CD14-positive monocyte (primary cell): ENCODE results near the gene STARD10. TPM values are rescaled to one million over a fixed set of nuclear protein-coding genes. Genes with fewer than 3 reads are reported as not detected.

Source experiments
- DNase-seq, 3 donors: peaks; one replicate each; pipeline ENCODE4 v3.0.0-alpha.2; 2011 to 2022
- H2AFZ ChIP-seq: 2 replicates; pipeline ENCODE4 v1.6.0; 2012; ENCODE audit warnings: mild to moderate bottlenecking, low read depth, low read length, inconsistent platforms; ENCODE audit not compliant: insufficient read depth, poor library complexity, severe bottlenecking
- H3K27ac ChIP-seq, 2 donors: 1 replicate in 1 of 2; 2 replicates in 1 of 2; pipeline ENCODE4 v1.5.1; 2012 to 2013; ENCODE audit warnings: low read length in 2 of 2, control low read depth in 1 of 2, inconsistent platforms in 1 of 2, low read depth in 1 of 2, mild to moderate bottlenecking in 1 of 2
- H3K27me3 ChIP-seq, 2 donors: one replicate each; pipeline versions ENCODE4 v1.6.0 to v1.6.1; 2011 to 2013; ENCODE audit warnings: low read length in 2 of 2; ENCODE audit not compliant: control insufficient read depth in 2 of 2, insufficient read depth in 2 of 2
- H3K36me3 ChIP-seq, 2 donors: replicated peaks in 1 of 2; 1 replicate in 1 of 2; 2 replicates in 1 of 2; pipeline versions ENCODE4 v1.5.1 to v1.6.1; 2012 to 2013; ENCODE audit warnings: low read length in 2 of 2, control low read depth in 1 of 2, inconsistent platforms in 1 of 2, mild to moderate bottlenecking in 1 of 2; ENCODE audit not compliant: insufficient read depth in 2 of 2, control insufficient read depth in 1 of 2
- H3K4me1 ChIP-seq, 2 donors: 1 replicate in 1 of 2; 2 replicates in 1 of 2; pipeline versions ENCODE4 v1.5.1 to v1.6.1; 2012 to 2013; ENCODE audit warnings: low read length in 2 of 2, control low read depth in 1 of 2, inconsistent platforms in 1 of 2, mild to moderate bottlenecking in 1 of 2, moderate library complexity in 1 of 2; ENCODE audit not compliant: insufficient read depth in 2 of 2, control insufficient read depth in 1 of 2
- H3K4me2 ChIP-seq: replicated peaks from 2 replicates; pipeline ENCODE3; 2012; ENCODE audit warnings: low read length, moderate library complexity, mild to moderate bottlenecking; ENCODE audit not compliant: poor library complexity, severe bottlenecking; ENCODE audit errors: extremely low read depth
- H3K4me3 ChIP-seq, 3 experiments: fragments of 200-600 bp in 1 of 3; sonication (generic) in 1 of 3; replicated peaks in 1 of 3; 1 replicate in 2 of 3; 2 replicates in 1 of 3; pipeline ENCODE4 v1.5.1; 2011 to 2013; ENCODE audit warnings: low read length in 3 of 3, mild to moderate bottlenecking in 3 of 3, control low read depth in 2 of 3, low read depth in 2 of 3, inconsistent platforms in 1 of 3, moderate library complexity in 1 of 3
- H3K79me2 ChIP-seq: 2 replicates; pipeline ENCODE4 v1.6.0; 2012; ENCODE audit warnings: mild to moderate bottlenecking, control low read depth, inconsistent platforms, low read length, moderate library complexity; ENCODE audit not compliant: insufficient read depth
- H3K9ac ChIP-seq: 2 replicates; pipeline ENCODE4 v1.6.0; 2017; ENCODE audit warnings: low read length, mild to moderate bottlenecking; ENCODE audit not compliant: insufficient read depth, poor library complexity, severe bottlenecking
- H3K9me3 ChIP-seq, 2 donors: replicated peaks in 1 of 2; 1 replicate in 1 of 2; 2 replicates in 1 of 2; pipeline versions ENCODE4 v1.5.1 to v1.6.1; 2012 to 2013; ENCODE audit warnings: low read length in 2 of 2, control low read depth in 1 of 2; ENCODE audit not compliant: control insufficient read depth in 1 of 2, insufficient read depth in 1 of 2
- H4K20me1 ChIP-seq: 2 replicates; pipeline ENCODE4 v1.6.0; 2012; ENCODE audit warnings: mild to moderate bottlenecking, low read length, control low read depth, moderate library complexity; ENCODE audit not compliant: insufficient read depth
- H3K27ac Mint-ChIP-seq, 7 donors: one replicate each; pipeline ENCODE4 v1.8.0; 2020; ENCODE audit warnings: mild to moderate bottlenecking in 7 of 7, mixed read lengths in 7 of 7, moderate library complexity in 6 of 7, inconsistent platforms in 2 of 7
- H3K27me3 Mint-ChIP-seq, 3 donors: one replicate each; pipeline ENCODE4 v1.8.0; 2021 to 2022; ENCODE audit warnings: low read depth in 3 of 3, mild to moderate bottlenecking in 3 of 3, mixed read lengths in 3 of 3, moderate library complexity in 3 of 3, inconsistent platforms in 1 of 3
- H3K36me3 Mint-ChIP-seq, 2 donors: one replicate each; pipeline ENCODE4 v1.8.0; 2020; ENCODE audit warnings: mixed read lengths in 2 of 2, inconsistent platforms in 1 of 2, mild to moderate bottlenecking in 1 of 2
- H3K4me1 Mint-ChIP-seq: one replicate; pipeline ENCODE4 v1.8.0; 2020; ENCODE audit warnings: mild to moderate bottlenecking, mixed read lengths
- H3K4me3 Mint-ChIP-seq, 2 donors: one replicate each; pipeline ENCODE4 v1.8.0; 2020; ENCODE audit warnings: mild to moderate bottlenecking in 2 of 2, mixed read lengths in 2 of 2, moderate library complexity in 1 of 2
- H3K9me3 Mint-ChIP-seq, 7 donors: one replicate each; pipeline ENCODE4 v1.8.0; 2020 to 2022; ENCODE audit warnings: mixed read lengths in 7 of 7, mild to moderate bottlenecking in 6 of 7, moderate library complexity in 6 of 7, inconsistent platforms in 2 of 7
- CTCF ChIP-seq: fragments of 200-600 bp; IDR thresholded peaks from one replicate; pipeline ENCODE4 v1.8.0; 2022; ENCODE audit warnings: antibody characterized with exemption, mild to moderate bottlenecking
- WGBS: methylation state at CpG from one replicate; pipeline ENCODE4 v1.1.5; 2013; ENCODE audit warnings: missing lambda C conversion rate; ENCODE audit not compliant: insufficient coverage; 5-methylcytosine and 5-hydroxymethylcytosine counted together
- intact Hi-C, 2 donors: fragments of 100-400 bp; cut with micrococcal nuclease; formaldehyde crosslinking; loops; one replicate each; pipeline versions ENCODE4 v1.15.0 to v1.15.1; 2023
- polyA plus RNA-seq, 3 donors: library from polyadenylated mRNA; depleted of rRNA in 1 of 3; unstranded in 2 of 3; stranded (reverse) in 1 of 3; fragments of 300-500 nt in 2 of 3; fragments of >200 nt in 1 of 3; fragmentation: Illumina TruSeq in 2 of 3; gene quantifications; 1 replicate in 2 of 3; 2 replicates in 1 of 3; pipeline ENCODE4 v1.2.3, GENCODE V29; 2012 to 2021

The STARD10 gene
- polyA plus RNA-seq, 3 donors: 13.6 to 18.7 (median 15.4) TPM

DNA sequence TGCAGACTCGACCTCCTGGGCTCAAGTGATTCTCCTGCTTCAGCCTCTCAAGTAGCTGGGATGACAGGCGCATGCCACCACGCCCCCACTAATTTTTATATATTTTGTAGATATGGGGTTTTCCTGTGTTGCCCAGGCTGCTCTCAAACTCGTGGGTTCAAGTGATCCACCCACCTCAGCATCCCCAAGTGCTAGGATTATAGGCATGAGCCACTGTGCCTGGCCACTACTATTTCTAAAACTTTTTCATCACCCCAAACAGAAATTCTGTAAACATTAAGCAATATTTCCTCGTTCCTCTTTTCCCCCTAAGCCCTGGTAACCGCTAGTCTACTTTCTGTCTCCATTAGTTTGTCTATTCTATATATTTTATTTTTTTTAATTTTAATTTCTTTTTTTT lies 11.4 kb upstream of the STARD10 start:
- peaks cover 52% of the 10 kb centered on the region for H3K4me1 Mint-ChIP-seq
- peak; percentile 79 to 90 (median 89) for DNase-seq
- peak overlapping the region; percentile 36 for H3K4me2 ChIP-seq
- H3K4me3 Mint-ChIP-seq: no peak overlapping the region
- peaks cover 24 to 52% of the 10 kb centered on the region in 2 donors for H3K36me3 Mint-ChIP-seq
- no peaks in the 10 kb centered on the region for H3K9me3 ChIP-seq
- intact Hi-C loops: no loop called here
- H4K20me1 ChIP-seq: no peaks in the 10 kb centered on the region
- H2AFZ ChIP-seq: no peak overlapping the region
- peak overlapping the region; percentile 29 for H3K9ac ChIP-seq
- H3K79me2 ChIP-seq: peaks cover 33% of the 10 kb centered on the region
- peaks cover 15 to 24% of the 10 kb centered on the region in 2 donors for H3K36me3 ChIP-seq
- H3K27me3 ChIP-seq: no peaks in the 10 kb centered on the region
- peaks cover 0 to 2% (median 0%) of the 10 kb centered on the region in 7 donors for H3K9me3 Mint-ChIP-seq
- peak overlapping the region; percentile 89 to 99 (median 98) for H3K27ac Mint-ChIP-seq
- no CpG with 5 or more reads among the region's 6 CpGs for WGBS
- H3K27me3 Mint-ChIP-seq: no peaks in the 10 kb centered on the region
- H3K27ac ChIP-seq: peak overlapping the region; percentile 81 to 96
- no peak for TF ChIP-seq CTCF
- H3K4me3 ChIP-seq: no peak overlapping the region
- peaks cover 65 to 67% of the 10 kb centered on the region in 2 donors for H3K4me1 ChIP-seq

DNA sequence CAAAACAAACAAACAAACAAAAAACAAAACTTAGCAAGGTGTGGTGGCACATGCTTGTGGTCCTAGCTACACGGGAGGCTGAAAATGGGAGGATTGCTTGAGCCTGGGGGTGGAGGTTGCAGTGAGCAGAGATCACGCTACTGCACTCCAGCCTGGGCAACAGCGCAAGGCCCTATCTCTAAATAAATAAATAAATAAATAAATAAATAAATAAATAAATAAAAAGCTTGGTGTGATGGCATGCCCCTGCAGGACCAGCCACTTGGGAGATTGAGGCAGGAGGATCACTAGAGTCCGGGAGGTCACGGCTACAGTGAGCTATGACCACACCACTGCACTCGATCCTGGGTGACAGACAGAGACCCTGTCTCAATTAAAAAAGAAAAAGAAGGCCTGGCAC lies 9.0 kb upstream of the STARD10 start:
- H3K9me3 Mint-ChIP-seq: peaks cover 0 to 2% (median 0%) of the 10 kb centered on the region in 7 donors
- H3K36me3 Mint-ChIP-seq: peaks cover 13 to 31% of the 10 kb centered on the region in 2 donors
- DNase-seq: no peak
- H3K36me3 ChIP-seq: peaks cover 2 to 10% of the 10 kb centered on the region in 2 donors
- H3K4me3 Mint-ChIP-seq: no peak overlapping the region
- H3K9me3 ChIP-seq: no peaks in the 10 kb centered on the region
- peaks cover 44% of the 10 kb centered on the region for H3K4me1 Mint-ChIP-seq
- 94% methylated on average over 2 of the region's 6 CpGs for WGBS
- TF ChIP-seq CTCF: no peak
- no peak overlapping the region for H3K27ac ChIP-seq
- no peak overlapping the region for H3K4me3 ChIP-seq
- peaks cover 53 to 62% of the 10 kb centered on the region in 2 donors for H3K4me1 ChIP-seq
- H2AFZ ChIP-seq: no peak overlapping the region
- H3K9ac ChIP-seq: no peak overlapping the region
- no peak overlapping the region for H3K4me2 ChIP-seq
- H4K20me1 ChIP-seq: no peaks in the 10 kb centered on the region
- H3K27ac Mint-ChIP-seq: peak overlapping the region in 1 of 7 donors; percentile 30
- H3K27me3 Mint-ChIP-seq: no peaks in the 10 kb centered on the region
- H3K27me3 ChIP-seq: no peaks in the 10 kb centered on the region
- intact Hi-C loops: no loop called here
- H3K79me2 ChIP-seq: peaks cover 20% of the 10 kb centered on the region
